ENCODE results near the gene POLR3E. TPM values are rescaled to one million over a fixed set of nuclear protein-coding genes. Genes with fewer than 3 reads are reported as not detected.
"Not testable (repeated sequence)": the region's sequence is repeated elsewhere in the genome, so short reads cannot be mapped to it uniquely, and the experiment has no call there.

POLR3E gene
- polyA plus RNA-seq, 3 donors, result 51.9 to 76.8 (median 53.0) TPM

- DNase-seq (ENCODE audit: extremely low read depth in 1 of 11, low read depth in 9 of 11, low spot score in 4 of 11), result not testable (repeated sequence)
Measured at GRCh38 chr16:22351017-22351416, 53.8 kb downstream of the POLR3E start.

GRCh38 chr16:22352140-22352539 is 54.9 kb downstream of the POLR3E start:
- DNase-seq (ENCODE audit: extremely low read depth in 1 of 11, low read depth in 9 of 11, low spot score in 4 of 11), result no peak

- no peak for DNase-seq (ENCODE audit: extremely low read depth in 1 of 11, low read depth in 9 of 11, low spot score in 4 of 11)
Measured at GRCh38 chr16:22352723-22353122, 55.5 kb downstream of the POLR3E start.

- DNase-seq (ENCODE audit: extremely low read depth in 1 of 11, low read depth in 9 of 11, low spot score in 4 of 11), result peak in 2 of 11 donors; percentile 10 to 20
Measured at GRCh38 chr16:22353191-22353919, 56.1 kb downstream of the POLR3E start.

GRCh38 chr16:22353933-22354541 is 56.8 kb downstream of the POLR3E start:
- peak in 2 of 11 donors; percentile 4 to 28 for DNase-seq (ENCODE audit: extremely low read depth in 1 of 11, low read depth in 9 of 11, low spot score in 4 of 11)

- no peak for DNase-seq (ENCODE audit: extremely low read depth in 1 of 11, low read depth in 9 of 11, low spot score in 4 of 11)
Measured at GRCh38 chr16:22355487-22355908, 58.3 kb downstream of the POLR3E start.

- no peak for DNase-seq (ENCODE audit: extremely low read depth in 1 of 11, low read depth in 9 of 11, low spot score in 4 of 11)
Measured at GRCh38 chr16:22356930-22357634, 59.9 kb downstream of the POLR3E start.

GRCh38 chr16:22357635-22357971 is 60.4 kb downstream of the POLR3E start:
- DNase-seq (ENCODE audit: extremely low read depth in 1 of 11, low read depth in 9 of 11, low spot score in 4 of 11), result no peak

- DNase-seq (ENCODE audit: extremely low read depth in 1 of 11, low read depth in 9 of 11, low spot score in 4 of 11), result no peak
Measured at GRCh38 chr16:22358000-22358399, 60.8 kb downstream of the POLR3E start.

- DNase-seq (ENCODE audit: extremely low read depth in 1 of 11, low read depth in 9 of 11, low spot score in 4 of 11), result no peak
Measured at GRCh38 chr16:22359679-22360078, 62.5 kb downstream of the POLR3E start.

- DNase-seq (ENCODE audit: extremely low read depth in 1 of 11, low read depth in 9 of 11, low spot score in 4 of 11), result no peak
Measured at GRCh38 chr16:22360963-22361659, 63.9 kb downstream of the POLR3E start.

- DNase-seq (ENCODE audit: extremely low read depth in 1 of 11, low read depth in 9 of 11, low spot score in 4 of 11), result no peak
Measured at GRCh38 chr16:22364241-22364640, 67.0 kb downstream of the POLR3E start.

GRCh38 chr16:22366371-22366770 is 69.2 kb downstream of the POLR3E start:
- no peak for DNase-seq (ENCODE audit: extremely low read depth in 1 of 11, low read depth in 9 of 11, low spot score in 4 of 11)

GRCh38 chr16:22366889-22367288 is 69.7 kb downstream of the POLR3E start:
- no peak for DNase-seq (ENCODE audit: extremely low read depth in 1 of 11, low read depth in 9 of 11, low spot score in 4 of 11)

GRCh38 chr16:22368200-22368826 is 71.1 kb downstream of the POLR3E start:
- not testable (repeated sequence) for DNase-seq (ENCODE audit: extremely low read depth in 1 of 11, low read depth in 9 of 11, low spot score in 4 of 11)

GRCh38 chr16:22369221-22369811 is 72.1 kb downstream of the POLR3E start:
- peak in 3 of 11 donors; percentile 42 to 74 (median 55) for DNase-seq (ENCODE audit: extremely low read depth in 1 of 11, low read depth in 9 of 11, low spot score in 4 of 11)

GRCh38 chr16:22370038-22370820 is 73.0 kb downstream of the POLR3E start:
- DNase-seq (ENCODE audit: extremely low read depth in 1 of 11, low read depth in 9 of 11, low spot score in 4 of 11), result no peak

Measured in renal cortex interstitium (tissue), 11 donors.